Measurements from ENCODE around the gene SFT2D2. TPM values are rescaled to one million over a fixed set of nuclear protein-coding genes. Genes with fewer than 3 reads are reported as not detected.

Gene SFT2D2
- total RNA-seq, 1 experiment from 2014 or later, result 32.1 TPM

- Histone ChIP-seq H3K4me1 (ENCODE audit: insufficient read depth, low read length) (0 out of 2 replicates have a peak, but pooled peaks cover 2% of the 10 kb centered on the region), H2BK120ac (ENCODE audit: low read depth, low read length, poor library complexity, severe bottlenecking) (no peak overlapping the region), H2AFZ (ENCODE audit: low read length) (no peak overlapping the region), H3T11ph (ENCODE audit: low read length) (no peak overlapping the region), H3K14ac (ENCODE audit: insufficient read depth, low read length) (no peak overlapping the region), H4K8ac (replicated peaks; ENCODE audit: insufficient read length, low read depth, low read length) (no peak overlapping the region), H3K23ac (ENCODE audit: insufficient read length, low read depth, low read length) (no peak overlapping the region), H2BK5ac (ENCODE audit: insufficient read length, low read length) (no peak overlapping the region), H2BK15ac (ENCODE audit: low read depth, low read length) (no peak overlapping the region), H3K4ac (ENCODE audit: low read depth, low read length) (no peak overlapping the region), H3K56ac (ENCODE audit: insufficient read length, low read depth, low read length) (no peak overlapping the region), H3K79me1 (ENCODE audit: insufficient read depth, low read depth, low read length, poor library complexity, severe bottlenecking) (no peaks in the 10 kb centered on the region), H3K9ac (ENCODE audit: extremely low read depth, insufficient read length, low read length) (peak overlapping the region; percentile 78), H3K18ac (ENCODE audit: insufficient read length, low read depth, low read length) (no peak overlapping the region), H3K27me3 (ENCODE audit: insufficient read depth, low read length) (no peaks in the 10 kb centered on the region), H3K4me2 (ENCODE audit: insufficient read depth, insufficient read length, low read length) (peak overlapping the region; percentile 80), H2BK12ac (ENCODE audit: insufficient read length, low read depth, low read length) (no peak overlapping the region), H3K23me2 (ENCODE audit: insufficient read length, low read depth, low read length, poor library complexity, severe bottlenecking) (peaks cover 6% of the 10 kb centered on the region), H4K91ac (ENCODE audit: insufficient read length, low read depth, low read length) (no peak overlapping the region), H2BK20ac (ENCODE audit: low read depth, low read length, poor library complexity, severe bottlenecking) (no peak overlapping the region), H3K9me3 (ENCODE audit: control insufficient read depth, low read depth, low read length) (no peaks in the 10 kb centered on the region), H4K5ac (ENCODE audit: insufficient read length, low read depth, low read length) (no peak overlapping the region), H2AK5ac (ENCODE audit: insufficient read length, low read length) (no peak overlapping the region), H4K20me1 (ENCODE audit: control insufficient read depth, insufficient read depth, insufficient read length) (no peaks in the 10 kb centered on the region), H3K27ac (ENCODE audit: insufficient read length, low read depth, low read length) (no peak overlapping the region), H3K79me2 (ENCODE audit: insufficient read depth, low read length) (no peaks in the 10 kb centered on the region)
- no peak for TF ChIP-seq CTCF (conservative IDR thresholded peaks at IDR 0.05)
- Mint-ChIP-seq H3K4me1 (peaks cover 3% of the 10 kb centered on the region in 2 experiments; a peak in 3 of 4 replicates), H3K36me3 (ENCODE audit: insufficient read depth in 1 of 3, low read depth in 3 of 3) (0 out of 7 replicates have a peak, but pooled peaks cover 0 to under 1% (median 0%) of the 10 kb centered on the region in 3 experiments), H3K27ac (no peak overlapping the region), H3K9me3 (peaks cover 0 to 3% of the 10 kb centered on the region in 2 experiments; a peak in 1 of 5 replicates), H3K27me3 (ENCODE audit: low read depth) (no peaks in the 10 kb centered on the region), H3K4me3 (no peak overlapping the region)
- WGBS (ENCODE audit: extremely low coverage, insufficient read length, low lambda C conversion rate), result no CpG with 5 or more reads among the region's 20 CpGs
- no peak for DNase-seq
Measured at GRCh38 chr1:168179438-168180147, 46.2 kb upstream of the SFT2D2 start.

All from H9 (cell line).